Medulla oblongata (tissue), 1 donor: ENCODE measurements around the gene CRACDL.

ENCODE experiments used
- DNase-seq: peaks from one replicate; pipeline ENCODE4 v3.0.0-alpha.2; 2015; ENCODE audit errors: extremely low spot score

CRACDL gene

DNA sequence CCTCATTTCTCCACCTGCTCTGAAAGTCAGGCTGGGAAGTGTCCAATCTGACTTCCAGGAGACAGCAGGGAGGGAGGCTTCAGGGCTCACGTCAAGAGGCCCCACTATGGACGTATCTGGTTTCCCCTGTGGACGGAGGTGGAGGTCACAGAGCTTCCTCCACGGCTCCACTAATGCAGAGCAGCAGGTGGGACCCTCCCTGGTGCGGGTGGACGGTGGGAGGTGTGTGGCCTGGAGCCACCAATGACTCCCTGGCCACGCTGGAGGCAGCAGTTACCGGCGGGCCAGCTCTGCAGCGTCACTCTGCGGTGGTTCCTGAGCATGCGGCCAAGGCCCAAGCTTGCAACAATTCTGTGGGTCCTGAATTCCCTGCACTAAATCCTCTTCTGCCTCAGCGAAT lies 9.0 kb downstream of the CRACDL start:
- no peak for DNase-seq

- DNase-seq, result no peak
Observed at GRCh38 chr2:98926601-98927000, 9.4 kb downstream of the CRACDL start.

GRCh38 chr2:98924910-98925309 lies 11.1 kb downstream of the CRACDL start:
- DNase-seq, result no peak

- DNase-seq, result no peak
Observed at GRCh38 chr2:98924038-98924830, 11.8 kb downstream of the CRACDL start.

DNA sequence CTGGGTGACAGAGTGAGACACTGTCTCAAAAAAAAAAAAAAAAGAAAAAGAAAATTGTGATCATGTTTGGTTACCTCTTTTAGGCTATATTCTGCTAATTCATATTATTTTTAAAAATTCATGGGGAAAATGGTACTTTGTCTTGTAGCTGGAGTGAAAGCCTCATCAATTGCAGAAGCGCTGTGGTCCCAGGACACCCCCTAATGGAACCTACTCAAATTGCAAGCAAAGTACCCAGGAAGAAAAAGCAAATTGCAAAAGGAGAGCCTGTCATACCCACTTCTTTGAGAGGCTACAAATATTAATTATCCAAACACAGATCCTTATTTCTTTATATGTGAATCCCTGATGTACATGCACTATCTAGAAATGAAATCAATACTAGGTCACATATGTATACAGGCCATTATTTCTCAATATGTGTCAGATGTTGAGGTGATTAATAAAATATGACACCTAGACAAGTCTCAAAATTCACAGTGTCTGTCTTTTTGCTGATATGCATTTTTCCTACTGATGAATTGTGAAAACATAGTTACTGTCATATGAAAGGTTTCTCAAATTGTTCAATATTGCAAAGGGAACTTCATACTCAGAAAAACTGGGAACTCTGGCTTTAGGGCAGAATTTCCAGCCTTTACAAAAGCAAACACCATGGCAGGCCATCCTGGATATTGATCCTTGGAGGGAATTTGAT lies 12.6 kb downstream of the CRACDL start:
- DNase-seq, result no peak

DNA sequence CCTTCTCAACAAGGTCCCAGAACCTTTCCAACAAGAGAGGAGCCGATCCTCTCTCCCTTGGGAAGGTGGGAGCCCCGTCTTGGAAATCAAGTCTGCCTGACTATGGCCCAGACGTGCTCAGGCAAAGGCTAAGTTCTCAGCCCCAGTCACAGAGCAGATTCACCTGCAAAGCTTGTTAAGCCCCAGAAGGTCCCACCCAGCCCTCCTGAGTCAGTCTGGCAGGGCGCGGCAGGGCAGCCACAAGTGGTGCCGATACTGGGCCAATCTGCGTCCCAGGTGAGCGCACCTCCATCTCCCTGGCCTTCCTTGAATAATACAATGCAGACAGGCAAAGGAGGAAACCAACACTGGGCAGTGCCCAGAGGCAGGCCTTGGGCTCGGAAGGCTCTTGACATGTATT lies 15.0 kb downstream of the CRACDL start:
- no peak for DNase-seq

DNA sequence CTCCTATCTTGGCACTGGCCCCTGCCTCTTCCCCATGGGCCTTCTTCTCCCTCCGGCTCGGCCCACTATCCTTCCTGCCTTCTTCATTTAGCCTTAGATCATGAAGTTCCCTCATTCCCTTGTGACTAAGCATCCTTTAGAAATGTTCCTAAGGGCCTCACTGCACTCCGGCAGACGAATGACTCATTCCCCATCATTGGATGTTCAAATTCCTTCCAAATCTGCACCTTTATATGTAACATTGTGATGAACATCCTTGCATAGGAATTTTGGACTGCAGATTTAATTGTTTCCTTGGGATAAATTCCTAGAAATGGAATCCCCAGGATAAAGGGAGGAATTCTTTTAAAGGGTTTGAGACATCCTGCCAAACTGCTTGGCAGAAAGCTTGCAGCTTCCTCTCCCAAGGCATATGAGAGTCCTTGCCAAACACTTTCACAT lies 19.0 kb downstream of the CRACDL start:
- peak; percentile 33 for DNase-seq

GRCh38 chr2:98915751-98916358 lies 20.2 kb downstream of the CRACDL start:
- DNase-seq, result no peak

GRCh38 chr2:98914713-98915580 lies 21.1 kb downstream of the CRACDL start:
- no peak for DNase-seq

GRCh38 chr2:98913916-98914712 lies 21.9 kb downstream of the CRACDL start:
- DNase-seq, result no peak

- no peak for DNase-seq
Observed at GRCh38 chr2:98912957-98913915, 22.8 kb downstream of the CRACDL start.

DNA sequence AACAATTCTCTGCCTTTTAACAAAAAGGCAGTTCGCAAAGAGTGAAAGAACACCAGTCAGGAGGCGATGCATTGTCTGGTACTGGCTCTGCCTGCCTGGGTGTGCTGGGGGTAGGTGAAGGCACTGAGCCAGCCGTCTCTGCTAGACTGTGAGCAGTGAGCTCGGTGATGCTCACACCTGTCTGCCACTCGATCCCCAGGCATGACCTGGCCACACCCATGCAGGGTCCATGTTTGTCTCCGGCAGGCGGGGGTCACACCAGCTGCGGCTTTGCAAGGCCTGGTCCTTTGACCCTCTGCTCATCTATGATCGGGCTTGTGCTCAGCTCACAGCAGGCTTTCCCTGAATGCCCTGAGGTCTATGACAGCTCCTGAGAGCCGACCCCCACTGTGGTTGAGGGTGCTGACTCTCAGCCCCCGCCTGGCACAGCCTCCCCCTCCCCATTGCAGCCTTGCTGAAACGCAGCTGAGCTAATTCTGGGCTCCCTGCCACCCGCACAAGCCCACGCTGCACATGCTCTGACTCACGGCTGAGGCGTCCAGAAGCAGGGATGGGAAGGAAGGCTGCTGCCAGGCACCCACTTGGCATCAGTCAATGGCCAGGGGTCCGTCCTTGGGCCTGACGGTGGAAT lies 23.7 kb downstream of the CRACDL start:
- peak; percentile 37 for DNase-seq

GRCh38 chr2:98911376-98912154 lies 24.5 kb downstream of the CRACDL start:
- no peak for DNase-seq

- no peak for DNase-seq
Observed at GRCh38 chr2:98911126-98911375, 25.0 kb downstream of the CRACDL start.

- DNase-seq, result no peak
Observed at GRCh38 chr2:98910349-98911125, 25.5 kb downstream of the CRACDL start.

- no peak for DNase-seq
Observed at GRCh38 chr2:98909317-98910211, 26.5 kb downstream of the CRACDL start.

- no peak for DNase-seq
Observed at GRCh38 chr2:98908931-98909316, 27.1 kb downstream of the CRACDL start.
